Liver (tissue), 9 donors: ENCODE data around the gene OR1F1. TPM values are rescaled to one million over a fixed set of nuclear protein-coding genes. Genes with fewer than 3 reads are reported as not detected.
"Not testable (repeated sequence)": the region's sequence is repeated elsewhere in the genome, so short reads cannot be mapped to it uniquely, and the experiment has no call there.

ENCODE experiments used
- DNase-seq: peaks from one replicate; pipeline ENCODE4 v3.0.0-alpha.2; 2017; ENCODE audit warnings: low spot score
- H3K27ac ChIP-seq, 2 donors: one replicate each; pipeline ENCODE4 v1.7.0; 2013; ENCODE audit warnings: inconsistent platforms in 2 of 2, low read length in 2 of 2, control low read depth in 1 of 2, low read depth in 1 of 2, mild to moderate bottlenecking in 1 of 2
- H3K27me3 ChIP-seq, 4 donors: one replicate each; pipeline versions ENCODE4 v1.6.1 to v1.7.0; 2013; ENCODE audit warnings: low read length in 3 of 4, inconsistent platforms in 1 of 4, mild to moderate bottlenecking in 1 of 4, moderate library complexity in 1 of 4; ENCODE audit not compliant: control insufficient read depth in 4 of 4, insufficient read depth in 4 of 4
- H3K36me3 ChIP-seq, 4 donors: one replicate each; pipeline versions ENCODE4 v1.6.1 to v1.7.0; 2013; ENCODE audit warnings: low read length in 3 of 4, mild to moderate bottlenecking in 3 of 4, low read depth in 1 of 4, moderate library complexity in 1 of 4; ENCODE audit not compliant: control insufficient read depth in 4 of 4, insufficient read depth in 3 of 4
- H3K4me1 ChIP-seq, 4 donors: one replicate each; pipeline versions ENCODE4 v1.6.1 to v1.7.0; 2013; ENCODE audit warnings: low read length in 3 of 4, mild to moderate bottlenecking in 3 of 4, moderate library complexity in 1 of 4; ENCODE audit not compliant: control insufficient read depth in 4 of 4, insufficient read depth in 4 of 4
- H3K4me3 ChIP-seq, 3 donors: one replicate each; pipeline versions ENCODE4 v1.6.1 to v1.7.0; 2013; ENCODE audit warnings: low read length in 3 of 3, control low read depth in 1 of 3, low read depth in 1 of 3, mild to moderate bottlenecking in 1 of 3
- H3K9ac ChIP-seq, 2 donors: one replicate each; pipeline ENCODE4 v1.7.0; 2013; ENCODE audit warnings: low read length in 2 of 2, mild to moderate bottlenecking in 2 of 2, moderate library complexity in 2 of 2, control low read depth in 1 of 2, low read depth in 1 of 2
- H3K9me3 ChIP-seq, 4 donors: one replicate each; pipeline versions ENCODE4 v1.6.1 to v1.7.0; 2013; ENCODE audit warnings: low read length in 3 of 4; ENCODE audit not compliant: control insufficient read depth in 4 of 4
- EGR1 ChIP-seq, 2 donors: IDR thresholded peaks; 2 replicates each; pipeline ENCODE4 v1.6.1; 2016 to 2018; ENCODE audit warnings: antibody characterized with exemption in 2 of 2, low read depth in 2 of 2
- FOXA1 ChIP-seq: IDR thresholded peaks from 2 replicates; pipeline ENCODE4 v1.6.1; 2016; ENCODE audit warnings: antibody characterized with exemption
- FOXA2 ChIP-seq: IDR thresholded peaks from 2 replicates; pipeline ENCODE4 v1.6.1; 2016; ENCODE audit warnings: antibody characterized with exemption
- GABPA ChIP-seq, 2 donors: IDR thresholded peaks in 1 of 2; conservative IDR thresholded peaks in 1 of 2; 2 replicates each; pipeline ENCODE4 v1.6.1; 2016; ENCODE audit warnings: antibody characterized with exemption in 2 of 2, mild to moderate bottlenecking in 1 of 2, moderate library complexity in 1 of 2
- HNF4A ChIP-seq, 2 donors: conservative IDR thresholded peaks; 2 replicates each; pipeline ENCODE4 v1.6.1; 2016; ENCODE audit warnings: antibody characterized with exemption in 2 of 2, mild to moderate bottlenecking in 2 of 2
- HNF4G ChIP-seq: IDR thresholded peaks from 2 replicates; pipeline ENCODE4 v1.6.1; 2016; ENCODE audit warnings: antibody characterized with exemption
- JUND ChIP-seq, 2 donors: IDR thresholded peaks; 2 replicates each; pipeline ENCODE4 v1.6.1; 2016; ENCODE audit warnings: antibody characterized with exemption in 2 of 2
- NR2F2 ChIP-seq: IDR thresholded peaks from 2 replicates; pipeline ENCODE4 v1.6.1; 2016; ENCODE audit warnings: antibody characterized with exemption
- RAD21 ChIP-seq, 2 donors: IDR thresholded peaks; 2 replicates each; pipeline ENCODE4 v1.6.1; 2016; ENCODE audit warnings: antibody characterized with exemption in 2 of 2, mild to moderate bottlenecking in 2 of 2
- RXRA ChIP-seq, 2 donors: IDR thresholded peaks; 2 replicates each; pipeline ENCODE4 v1.6.1; 2017 to 2018; ENCODE audit warnings: antibody characterized with exemption in 2 of 2, mild to moderate bottlenecking in 1 of 2
- SP1 ChIP-seq: IDR thresholded peaks from 2 replicates; pipeline ENCODE4 v1.6.1; 2018; ENCODE audit warnings: antibody characterized with exemption, mild to moderate bottlenecking
- TAF1 ChIP-seq: conservative IDR thresholded peaks from 2 replicates; pipeline ENCODE4 v1.6.1; 2016; ENCODE audit warnings: antibody characterized with exemption, mild to moderate bottlenecking
- YY1 ChIP-seq: IDR thresholded peaks from 2 replicates; pipeline ENCODE4 v1.6.1; 2016; ENCODE audit warnings: antibody characterized with exemption, mild to moderate bottlenecking
- WGBS: extraction: QIAGEN DNeasy Blood & Tissue Kit; methylation state at CpG from one replicate; pipeline ENCODE4 v1.1.7; 2013; 5-methylcytosine and 5-hydroxymethylcytosine counted together
- polyA plus RNA-seq, 2 donors: library from polyadenylated mRNA; stranded (reverse) in 1 of 2; unstranded in 1 of 2; fragments of 200-250 nt in 1 of 2; fragments of >200 nt in 1 of 2; fragmentation: Nextera tagmentation in 1 of 2; extraction: Ambion mirVana in 1 of 2; gene quantifications; one replicate each; pipeline versions ENCODE4 v1.2.1 to v1.2.3, GENCODE V29; 2013 to 2015
- total RNA-seq, 2 donors: library from RNA; depleted of rRNA; stranded (reverse); fragments of >200 nt; gene quantifications; one replicate each; pipeline ENCODE4 v1.2.3, GENCODE V29; 2014
- TF ChIP-seq, protein P1 (sequence below): IDR thresholded peaks from 2 replicates; pipeline ENCODE4 v1.6.1; 2016; ENCODE audit warnings: antibody characterized with exemption
- TF ChIP-seq, protein P2 (sequence below): IDR thresholded peaks from 2 replicates; pipeline ENCODE4 v1.6.1; 2016; ENCODE audit warnings: antibody characterized with exemption, mild to moderate bottlenecking
- TF ChIP-seq, protein P3 (sequence below): IDR thresholded peaks from 2 replicates; pipeline ENCODE4 v1.6.1; 2016; ENCODE audit warnings: antibody characterized with exemption
- TF ChIP-seq, protein P4 (sequence below): IDR thresholded peaks from 2 replicates; pipeline ENCODE4 v1.6.1; 2016; ENCODE audit warnings: antibody characterized with exemption
- TF ChIP-seq, protein P5 (sequence below): fragments of 150-350 bp; IDR thresholded peaks from 2 replicates; pipeline ENCODE4 v1.5.1; 2017; ENCODE audit warnings: improper control_type of control experiment, low read depth, low read length; ENCODE audit not compliant: missing input control
- donor health status: healthy.
- donor health status: healthy.
- donor health status: healthy.
- donor health status: healthy.
- donor health status: healthy.

The OR1F1 gene
- total and polyA plus RNA-seq, 4 donors, result not detected

DNA sequence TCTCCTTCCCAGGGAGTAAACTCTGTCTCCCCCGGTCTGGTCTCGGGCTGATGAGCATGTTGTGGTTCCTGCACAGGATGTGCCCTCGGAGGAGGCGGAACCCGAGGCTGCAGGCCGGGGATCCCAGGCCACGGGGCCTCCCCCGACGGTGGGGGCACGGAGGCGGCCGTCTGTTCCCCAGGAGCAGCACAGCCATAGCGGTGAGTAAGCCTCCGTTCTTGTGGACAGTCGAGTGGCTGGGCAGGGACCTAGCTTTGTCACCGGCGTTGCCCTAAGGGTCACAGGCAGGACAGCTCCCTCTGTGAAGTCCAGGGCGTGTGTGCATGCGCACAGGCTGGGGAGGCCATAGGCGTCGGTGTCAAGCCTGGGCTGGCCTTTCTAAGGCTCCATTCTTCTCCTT lies 49.7 kb upstream of the OR1F1 start (continued):
- TF ChIP-seq, protein P1, sequence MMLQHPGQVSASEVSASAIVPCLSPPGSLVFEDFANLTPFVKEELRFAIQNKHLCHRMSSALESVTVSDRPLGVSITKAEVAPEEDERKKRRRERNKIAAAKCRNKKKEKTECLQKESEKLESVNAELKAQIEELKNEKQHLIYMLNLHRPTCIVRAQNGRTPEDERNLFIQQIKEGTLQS, result no peak
- TF ChIP-seq GABPA (IDR thresholded peaks at IDR 0.05 in 1 of 2, conservative IDR thresholded peaks at IDR 0.05 in 1 of 2) (no peak), RAD21 (IDR thresholded peaks at IDR 0.05) (no peak)
- TF ChIP-seq, protein P2, sequence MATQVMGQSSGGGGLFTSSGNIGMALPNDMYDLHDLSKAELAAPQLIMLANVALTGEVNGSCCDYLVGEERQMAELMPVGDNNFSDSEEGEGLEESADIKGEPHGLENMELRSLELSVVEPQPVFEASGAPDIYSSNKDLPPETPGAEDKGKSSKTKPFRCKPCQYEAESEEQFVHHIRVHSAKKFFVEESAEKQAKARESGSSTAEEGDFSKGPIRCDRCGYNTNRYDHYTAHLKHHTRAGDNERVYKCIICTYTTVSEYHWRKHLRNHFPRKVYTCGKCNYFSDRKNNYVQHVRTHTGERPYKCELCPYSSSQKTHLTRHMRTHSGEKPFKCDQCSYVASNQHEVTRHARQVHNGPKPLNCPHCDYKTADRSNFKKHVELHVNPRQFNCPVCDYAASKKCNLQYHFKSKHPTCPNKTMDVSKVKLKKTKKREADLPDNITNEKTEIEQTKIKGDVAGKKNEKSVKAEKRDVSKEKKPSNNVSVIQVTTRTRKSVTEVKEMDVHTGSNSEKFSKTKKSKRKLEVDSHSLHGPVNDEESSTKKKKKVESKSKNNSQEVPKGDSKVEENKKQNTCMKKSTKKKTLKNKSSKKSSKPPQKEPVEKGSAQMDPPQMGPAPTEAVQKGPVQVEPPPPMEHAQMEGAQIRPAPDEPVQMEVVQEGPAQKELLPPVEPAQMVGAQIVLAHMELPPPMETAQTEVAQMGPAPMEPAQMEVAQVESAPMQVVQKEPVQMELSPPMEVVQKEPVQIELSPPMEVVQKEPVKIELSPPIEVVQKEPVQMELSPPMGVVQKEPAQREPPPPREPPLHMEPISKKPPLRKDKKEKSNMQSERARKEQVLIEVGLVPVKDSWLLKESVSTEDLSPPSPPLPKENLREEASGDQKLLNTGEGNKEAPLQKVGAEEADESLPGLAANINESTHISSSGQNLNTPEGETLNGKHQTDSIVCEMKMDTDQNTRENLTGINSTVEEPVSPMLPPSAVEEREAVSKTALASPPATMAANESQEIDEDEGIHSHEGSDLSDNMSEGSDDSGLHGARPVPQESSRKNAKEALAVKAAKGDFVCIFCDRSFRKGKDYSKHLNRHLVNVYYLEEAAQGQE, result no peak

DNA sequence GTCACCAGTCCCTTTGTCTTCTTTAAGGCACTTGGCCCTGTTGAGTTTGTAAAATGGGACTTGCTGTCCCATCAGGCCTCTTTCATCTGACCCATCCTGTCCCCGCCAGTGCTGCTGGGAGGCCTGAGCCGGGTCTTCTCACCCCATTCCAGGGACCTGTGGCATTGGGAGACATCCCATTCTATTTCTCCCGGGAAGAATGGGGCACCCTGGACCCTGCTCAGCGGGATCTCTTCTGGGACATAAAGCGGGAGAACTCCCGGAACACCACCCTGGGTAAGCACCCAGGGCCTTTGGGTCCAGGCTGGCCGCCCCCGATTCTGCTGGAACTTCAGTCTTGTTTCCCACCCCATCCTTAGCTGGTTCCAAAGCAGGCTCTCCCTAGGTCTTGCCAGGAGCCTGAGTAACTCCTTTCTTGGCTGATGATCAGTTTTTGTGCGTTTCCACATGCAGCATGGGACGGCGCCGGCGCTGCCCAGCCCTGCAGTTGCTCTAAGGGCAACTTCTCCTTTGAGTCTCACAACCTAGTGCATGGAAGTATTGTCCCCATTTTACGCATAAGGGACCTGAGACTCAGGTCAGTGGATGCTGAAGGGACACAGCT lies 49.1 kb upstream of the OR1F1 start:
- H3K9me3 ChIP-seq, result no peaks in the 10 kb centered on the region
- no peak overlapping the region for H3K27ac ChIP-seq
- 93% methylated on average over 14 of the region's 14 CpGs for WGBS
- H3K27me3 ChIP-seq, result no peaks in the 10 kb centered on the region
- no peak overlapping the region for H3K9ac ChIP-seq
- TF ChIP-seq EGR1 (IDR thresholded peaks at IDR 0.05; ENCODE audit: low read depth in 2 of 2), result no peak
- TF ChIP-seq JUND (IDR thresholded peaks at IDR 0.05), result no peak
- TF ChIP-seq RAD21 (IDR thresholded peaks at IDR 0.05), result no peak
- no peak for TF ChIP-seq HNF4G
- TF ChIP-seq, protein P2, result no peak
- no peak for TF ChIP-seq HNF4A (conservative IDR thresholded peaks at IDR 0.05)
- TF ChIP-seq, protein P3, sequence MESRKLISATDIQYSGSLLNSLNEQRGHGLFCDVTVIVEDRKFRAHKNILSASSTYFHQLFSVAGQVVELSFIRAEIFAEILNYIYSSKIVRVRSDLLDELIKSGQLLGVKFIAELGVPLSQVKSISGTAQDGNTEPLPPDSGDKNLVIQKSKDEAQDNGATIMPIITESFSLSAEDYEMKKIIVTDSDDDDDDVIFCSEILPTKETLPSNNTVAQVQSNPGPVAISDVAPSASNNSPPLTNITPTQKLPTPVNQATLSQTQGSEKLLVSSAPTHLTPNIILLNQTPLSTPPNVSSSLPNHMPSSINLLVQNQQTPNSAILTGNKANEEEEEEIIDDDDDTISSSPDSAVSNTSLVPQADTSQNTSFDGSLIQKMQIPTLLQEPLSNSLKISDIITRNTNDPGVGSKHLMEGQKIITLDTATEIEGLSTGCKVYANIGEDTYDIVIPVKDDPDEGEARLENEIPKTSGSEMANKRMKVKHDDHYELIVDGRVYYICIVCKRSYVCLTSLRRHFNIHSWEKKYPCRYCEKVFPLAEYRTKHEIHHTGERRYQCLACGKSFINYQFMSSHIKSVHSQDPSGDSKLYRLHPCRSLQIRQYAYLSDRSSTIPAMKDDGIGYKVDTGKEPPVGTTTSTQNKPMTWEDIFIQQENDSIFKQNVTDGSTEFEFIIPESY, result no peak
- TF ChIP-seq SP1, result no peak
- TF ChIP-seq, protein P4, sequence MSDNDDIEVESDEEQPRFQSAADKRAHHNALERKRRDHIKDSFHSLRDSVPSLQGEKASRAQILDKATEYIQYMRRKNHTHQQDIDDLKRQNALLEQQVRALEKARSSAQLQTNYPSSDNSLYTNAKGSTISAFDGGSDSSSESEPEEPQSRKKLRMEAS, result no peak
- TF ChIP-seq, protein P1, result no peak
- no peak for TF ChIP-seq FOXA1
- TF ChIP-seq FOXA2, result no peak
- no peak for TF ChIP-seq NR2F2
- TF ChIP-seq TAF1, result no peak
- TF ChIP-seq YY1, result no peak
- no peak for TF ChIP-seq RXRA (IDR thresholded peaks at IDR 0.05)
- TF ChIP-seq, protein P5, sequence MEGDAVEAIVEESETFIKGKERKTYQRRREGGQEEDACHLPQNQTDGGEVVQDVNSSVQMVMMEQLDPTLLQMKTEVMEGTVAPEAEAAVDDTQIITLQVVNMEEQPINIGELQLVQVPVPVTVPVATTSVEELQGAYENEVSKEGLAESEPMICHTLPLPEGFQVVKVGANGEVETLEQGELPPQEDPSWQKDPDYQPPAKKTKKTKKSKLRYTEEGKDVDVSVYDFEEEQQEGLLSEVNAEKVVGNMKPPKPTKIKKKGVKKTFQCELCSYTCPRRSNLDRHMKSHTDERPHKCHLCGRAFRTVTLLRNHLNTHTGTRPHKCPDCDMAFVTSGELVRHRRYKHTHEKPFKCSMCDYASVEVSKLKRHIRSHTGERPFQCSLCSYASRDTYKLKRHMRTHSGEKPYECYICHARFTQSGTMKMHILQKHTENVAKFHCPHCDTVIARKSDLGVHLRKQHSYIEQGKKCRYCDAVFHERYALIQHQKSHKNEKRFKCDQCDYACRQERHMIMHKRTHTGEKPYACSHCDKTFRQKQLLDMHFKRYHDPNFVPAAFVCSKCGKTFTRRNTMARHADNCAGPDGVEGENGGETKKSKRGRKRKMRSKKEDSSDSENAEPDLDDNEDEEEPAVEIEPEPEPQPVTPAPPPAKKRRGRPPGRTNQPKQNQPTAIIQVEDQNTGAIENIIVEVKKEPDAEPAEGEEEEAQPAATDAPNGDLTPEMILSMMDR, result no peak
- no peak for TF ChIP-seq GABPA (IDR thresholded peaks at IDR 0.05 in 1 of 2, conservative IDR thresholded peaks at IDR 0.05 in 1 of 2)
- peaks cover 0 to 35% (median 7%) of the 10 kb centered on the region in 4 donors for H3K36me3 ChIP-seq
- H3K4me1 ChIP-seq, result peaks cover 7 to 27% (median 23%) of the 10 kb centered on the region in 4 donors
- no peak for DNase-seq
- H3K4me3 ChIP-seq, result no peak overlapping the region

DNA sequence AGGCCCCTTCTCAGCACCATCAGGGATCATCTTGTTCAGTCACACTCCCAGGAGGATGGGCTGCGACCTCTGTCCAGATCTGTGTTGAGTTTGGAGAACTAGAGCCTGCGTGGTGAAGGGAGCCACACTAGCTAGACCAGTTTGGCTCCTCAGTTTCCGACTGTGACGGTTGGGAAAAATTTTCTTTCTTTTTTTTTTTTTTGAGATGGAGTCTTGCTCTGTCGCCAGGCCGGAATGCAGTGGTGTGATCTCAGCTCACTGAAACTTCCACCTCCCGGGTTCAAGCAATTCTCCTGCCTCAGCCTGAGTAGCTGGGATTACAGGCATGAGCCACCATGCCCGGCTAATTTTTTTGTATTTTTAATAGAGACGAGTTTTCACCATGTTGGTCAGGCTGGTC lies 48.4 kb upstream of the OR1F1 start:
- not testable (repeated sequence) for H3K27me3 ChIP-seq, H3K9me3 ChIP-seq, H3K27ac ChIP-seq, H3K4me3 ChIP-seq, DNase-seq, H3K9ac ChIP-seq
- Histone ChIP-seq H3K36me3 (peaks cover 0 to 35% (median 7%) of the 10 kb centered on the region in 4 donors), H3K4me1 (peaks cover 11 to 32% (median 27%) of the 10 kb centered on the region in 4 donors)
- WGBS, result 96% methylated on average over 9 of the region's 9 CpGs
